Osteoblast (primary cell): ENCODE measurements around the gene C16orf89. TPM values are rescaled to one million over a fixed set of nuclear protein-coding genes. Genes with fewer than 3 reads are reported as not detected.
"Not testable (repeated sequence)": the region's sequence is repeated elsewhere in the genome, so short reads cannot be mapped to it uniquely, and the experiment has no call there.

Source experiments
- DNase-seq: peaks from one replicate; pipeline ENCODE4 v3.0.0; 2011; ENCODE audit warnings: low spot score, mixed read lengths; ENCODE audit not compliant: insufficient read length; ENCODE audit errors: missing footprints
- H2AFZ ChIP-seq: 2 replicates; pipeline ENCODE4 v1.6.0; 2011; ENCODE audit warnings: mild to moderate bottlenecking, low read length
- H3K27ac ChIP-seq: 2 replicates; pipeline ENCODE4 v1.5.1; 2011; ENCODE audit warnings: mild to moderate bottlenecking, low read depth, low read length, moderate library complexity
- H3K27me3 ChIP-seq: 2 replicates; pipeline ENCODE4 v1.6.0; 2012; ENCODE audit warnings: mild to moderate bottlenecking, control low read depth, inconsistent platforms, low read length, moderate library complexity; ENCODE audit not compliant: insufficient read depth
- H3K36me3 ChIP-seq: 2 replicates; pipeline ENCODE4 v1.5.1; 2011; ENCODE audit warnings: mild to moderate bottlenecking, low read length, control low read depth, moderate library complexity; ENCODE audit not compliant: insufficient read depth
- H3K4me1 ChIP-seq: 2 replicates; pipeline ENCODE4 v1.5.1; 2011; ENCODE audit warnings: mild to moderate bottlenecking, low read length, control low read depth, moderate library complexity; ENCODE audit not compliant: insufficient read depth
- H3K4me2 ChIP-seq: 2 replicates; pipeline ENCODE4 v1.6.0; 2011; ENCODE audit warnings: mild to moderate bottlenecking, low read length; ENCODE audit not compliant: insufficient read depth
- H3K4me3 ChIP-seq: fragments of 200-600 bp; sonication (generic); 3 replicates; pipeline ENCODE4 v1.5.1; 2012; ENCODE audit warnings: mild to moderate bottlenecking, low read length, inconsistent platforms; ENCODE audit not compliant: insufficient read depth
- H3K79me2 ChIP-seq: 2 replicates; pipeline ENCODE4 v1.6.0; 2012; ENCODE audit warnings: mild to moderate bottlenecking, low read length, control low read depth, inconsistent platforms; ENCODE audit not compliant: insufficient read depth
- H3K9me3 ChIP-seq: 2 replicates; pipeline ENCODE4 v1.5.1; 2011; ENCODE audit warnings: low read depth, low read length, control low read depth
- H4K20me1 ChIP-seq: 2 replicates; pipeline ENCODE4 v1.6.0; 2012; ENCODE audit warnings: mild to moderate bottlenecking, low read length, control low read depth; ENCODE audit not compliant: insufficient read depth
- total RNA-seq: library from RNA; depleted of rRNA; stranded (reverse); fragments of >200 nt; gene quantifications from 2 replicates; pipeline ENCODE4 v1.2.3, GENCODE V29; 2012

Gene C16orf89
- total RNA-seq, 1 donor, result not detected

GRCh38 chr16:5098221-5099159 is 32.7 kb upstream of the C16orf89 start:
- H4K20me1 ChIP-seq, H3K36me3 ChIP-seq, H3K4me1 ChIP-seq, H3K27me3 ChIP-seq, H3K9me3 ChIP-seq, H3K27ac ChIP-seq, H3K79me2 ChIP-seq: not testable (repeated sequence)
- peak; percentile 62 for DNase-seq
- Histone ChIP-seq H3K4me3 (peak overlapping the region; percentile 68), H2AFZ (peak overlapping the region; percentile 77), H3K4me2 (peak overlapping the region; percentile 72)

DNA sequence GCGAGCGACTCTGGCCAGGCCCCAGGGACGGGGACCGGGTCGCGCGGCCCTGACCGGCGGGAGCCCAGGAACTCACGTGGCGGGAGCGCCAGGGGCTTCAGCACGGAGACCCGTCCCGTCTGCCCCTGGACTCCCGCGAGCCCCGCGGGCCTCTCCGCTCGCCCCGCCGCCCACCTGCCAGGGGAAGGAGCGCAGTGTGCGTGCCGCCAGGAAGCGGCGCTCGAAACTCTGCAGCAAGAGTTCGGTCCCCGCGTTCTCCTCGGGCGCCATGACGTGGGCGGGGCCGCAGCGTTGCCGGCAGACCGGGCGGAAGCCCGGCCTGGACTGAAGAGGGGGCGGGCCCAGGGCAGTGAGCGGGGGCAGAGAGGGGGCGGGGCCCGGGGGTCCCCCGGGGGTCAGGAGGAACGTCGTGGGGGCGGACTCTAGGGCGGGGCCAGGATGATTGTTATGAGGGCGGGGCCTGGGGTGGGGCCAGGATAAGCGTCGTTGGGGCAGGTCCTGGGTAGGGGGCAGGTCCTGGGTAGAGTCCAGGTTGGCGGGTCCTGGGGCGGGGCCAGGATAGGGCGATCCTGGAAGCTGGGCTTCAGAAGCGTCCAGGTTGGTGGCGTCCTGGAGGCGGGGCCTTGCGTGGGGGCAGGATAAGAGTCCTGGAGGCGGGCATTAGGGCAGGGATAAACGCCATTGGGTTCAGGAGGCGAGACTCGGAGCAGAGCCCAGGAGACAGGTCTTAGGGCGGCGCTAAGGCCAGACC is 31.9 kb upstream of the C16orf89 start, which contains the start of gene EEF2KMT:
TSS of gene EEF2KMT (minus strand) at position 326 of the 751 bp plus-strand sequence. CDS start at position 270, 56 bp downstream.
- H3K36me3 ChIP-seq, H3K9me3 ChIP-seq, H3K4me1 ChIP-seq, H3K79me2 ChIP-seq, H4K20me1 ChIP-seq, H3K27me3 ChIP-seq: not testable (repeated sequence)
- Histone ChIP-seq H3K4me2 (peak within 1 kb of the TSS; percentile 92), H3K27ac (peak within 1 kb of the TSS; percentile 74), H2AFZ (peak within 1 kb of the TSS; percentile 83), H3K4me3 (peak within 1 kb of the TSS; percentile 78)
- DNase-seq, result peak; percentile 95

DNA sequence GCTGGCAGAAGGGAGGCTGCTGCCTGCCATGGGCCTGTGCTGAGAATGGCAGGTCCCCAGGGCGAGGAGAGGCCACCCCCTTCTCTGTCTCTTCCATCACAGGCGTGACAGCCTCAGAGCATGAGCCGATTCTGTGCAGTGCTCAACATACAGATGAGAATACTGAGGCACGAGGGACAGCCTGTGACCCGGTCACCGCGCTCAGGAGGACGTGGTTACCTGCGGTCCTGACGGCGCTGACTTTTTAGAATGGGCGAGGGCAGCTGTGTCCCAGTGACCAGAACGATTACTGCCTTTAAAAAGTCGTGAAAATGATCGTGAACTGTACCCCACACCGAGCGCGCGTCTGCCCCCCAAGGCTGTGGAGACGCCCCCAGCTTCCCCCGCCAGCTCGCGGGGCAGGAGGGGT is 31.3 kb upstream of the C16orf89 start:
- H3K36me3 ChIP-seq, H3K27me3 ChIP-seq, H3K79me2 ChIP-seq, H4K20me1 ChIP-seq, H3K4me1 ChIP-seq, H3K9me3 ChIP-seq: not testable (repeated sequence)
- DNase-seq, result peak; percentile 80
- peak overlapping the region; percentile 74 for H3K27ac ChIP-seq
- peak overlapping the region; percentile 78 for H3K4me3 ChIP-seq
- peak overlapping the region; percentile 83 for H2AFZ ChIP-seq
- H3K4me2 ChIP-seq, result peak overlapping the region; percentile 92

- H3K4me3 ChIP-seq, result peak overlapping the region; percentile 78
- DNase-seq, H4K20me1 ChIP-seq, H3K27me3 ChIP-seq, H2AFZ ChIP-seq, H3K4me1 ChIP-seq, H3K79me2 ChIP-seq, H3K36me3 ChIP-seq, H3K9me3 ChIP-seq: not testable (repeated sequence)
- peak overlapping the region; percentile 74 for H3K27ac ChIP-seq
- peak overlapping the region; percentile 92 for H3K4me2 ChIP-seq
Observed at GRCh38 chr16:5096437-5097060, 30.8 kb upstream of the C16orf89 start.

- not testable (repeated sequence) for H3K4me1 ChIP-seq, H3K79me2 ChIP-seq, H2AFZ ChIP-seq, H3K27ac ChIP-seq, H3K36me3 ChIP-seq, H3K27me3 ChIP-seq, H3K9me3 ChIP-seq, H4K20me1 ChIP-seq, H3K4me3 ChIP-seq, H3K4me2 ChIP-seq, DNase-seq
Observed at GRCh38 chr16:5095145-5095830, 29.5 kb upstream of the C16orf89 start.

GRCh38 chr16:5093746-5094145 is 28.0 kb upstream of the C16orf89 start:
- H3K79me2 ChIP-seq, H3K4me2 ChIP-seq, H3K4me3 ChIP-seq, H3K27ac ChIP-seq, H4K20me1 ChIP-seq, H2AFZ ChIP-seq, H3K27me3 ChIP-seq, DNase-seq, H3K9me3 ChIP-seq, H3K36me3 ChIP-seq, H3K4me1 ChIP-seq: not testable (repeated sequence)

- H3K79me2 ChIP-seq, H3K27me3 ChIP-seq, H3K9me3 ChIP-seq, H3K27ac ChIP-seq, H3K36me3 ChIP-seq, DNase-seq, H4K20me1 ChIP-seq, H3K4me3 ChIP-seq, H3K4me1 ChIP-seq, H2AFZ ChIP-seq, H3K4me2 ChIP-seq: not testable (repeated sequence)
Observed at GRCh38 chr16:5093081-5093480, 27.3 kb upstream of the C16orf89 start.

DNA sequence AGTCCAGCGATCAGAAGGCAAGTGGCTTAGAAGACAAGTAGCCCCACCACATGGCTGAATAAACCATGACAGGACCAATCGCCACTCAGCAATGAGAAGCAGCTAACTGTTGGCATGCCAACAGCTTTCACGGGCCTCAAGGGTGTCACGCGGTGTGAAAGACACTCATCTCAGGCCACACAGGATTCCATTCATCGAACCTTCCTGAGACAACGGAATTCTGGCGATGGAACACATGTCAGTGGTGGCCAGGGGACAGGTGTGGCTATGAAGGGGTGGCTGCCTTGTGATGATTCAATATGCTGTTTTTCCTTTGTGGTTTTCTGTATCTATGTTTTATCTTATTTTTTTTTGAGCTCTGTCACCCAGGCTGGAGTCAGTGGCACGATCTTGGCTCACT is 24.8 kb upstream of the C16orf89 start:
- H3K9me3 ChIP-seq, H3K4me2 ChIP-seq, DNase-seq, H3K27ac ChIP-seq, H3K36me3 ChIP-seq, H2AFZ ChIP-seq, H3K27me3 ChIP-seq, H3K4me1 ChIP-seq, H3K79me2 ChIP-seq, H4K20me1 ChIP-seq, H3K4me3 ChIP-seq: not testable (repeated sequence)
